NCI-H187 (cell line): Measurements from ENCODE around the gene CIITA.
"Not testable (repeated sequence)": the region's sequence is repeated elsewhere in the genome, so short reads cannot be mapped to it uniquely, and the experiment has no call there.

Experiments
- DNase-seq, 2 experiments: peaks; one replicate each; lab custom pipeline; 2025; lab: John Stamatoyannopoulos, UW

CIITA gene, protein sequence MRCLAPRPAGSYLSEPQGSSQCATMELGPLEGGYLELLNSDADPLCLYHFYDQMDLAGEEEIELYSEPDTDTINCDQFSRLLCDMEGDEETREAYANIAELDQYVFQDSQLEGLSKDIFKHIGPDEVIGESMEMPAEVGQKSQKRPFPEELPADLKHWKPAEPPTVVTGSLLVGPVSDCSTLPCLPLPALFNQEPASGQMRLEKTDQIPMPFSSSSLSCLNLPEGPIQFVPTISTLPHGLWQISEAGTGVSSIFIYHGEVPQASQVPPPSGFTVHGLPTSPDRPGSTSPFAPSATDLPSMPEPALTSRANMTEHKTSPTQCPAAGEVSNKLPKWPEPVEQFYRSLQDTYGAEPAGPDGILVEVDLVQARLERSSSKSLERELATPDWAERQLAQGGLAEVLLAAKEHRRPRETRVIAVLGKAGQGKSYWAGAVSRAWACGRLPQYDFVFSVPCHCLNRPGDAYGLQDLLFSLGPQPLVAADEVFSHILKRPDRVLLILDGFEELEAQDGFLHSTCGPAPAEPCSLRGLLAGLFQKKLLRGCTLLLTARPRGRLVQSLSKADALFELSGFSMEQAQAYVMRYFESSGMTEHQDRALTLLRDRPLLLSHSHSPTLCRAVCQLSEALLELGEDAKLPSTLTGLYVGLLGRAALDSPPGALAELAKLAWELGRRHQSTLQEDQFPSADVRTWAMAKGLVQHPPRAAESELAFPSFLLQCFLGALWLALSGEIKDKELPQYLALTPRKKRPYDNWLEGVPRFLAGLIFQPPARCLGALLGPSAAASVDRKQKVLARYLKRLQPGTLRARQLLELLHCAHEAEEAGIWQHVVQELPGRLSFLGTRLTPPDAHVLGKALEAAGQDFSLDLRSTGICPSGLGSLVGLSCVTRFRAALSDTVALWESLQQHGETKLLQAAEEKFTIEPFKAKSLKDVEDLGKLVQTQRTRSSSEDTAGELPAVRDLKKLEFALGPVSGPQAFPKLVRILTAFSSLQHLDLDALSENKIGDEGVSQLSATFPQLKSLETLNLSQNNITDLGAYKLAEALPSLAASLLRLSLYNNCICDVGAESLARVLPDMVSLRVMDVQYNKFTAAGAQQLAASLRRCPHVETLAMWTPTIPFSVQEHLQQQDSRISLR

DNA sequence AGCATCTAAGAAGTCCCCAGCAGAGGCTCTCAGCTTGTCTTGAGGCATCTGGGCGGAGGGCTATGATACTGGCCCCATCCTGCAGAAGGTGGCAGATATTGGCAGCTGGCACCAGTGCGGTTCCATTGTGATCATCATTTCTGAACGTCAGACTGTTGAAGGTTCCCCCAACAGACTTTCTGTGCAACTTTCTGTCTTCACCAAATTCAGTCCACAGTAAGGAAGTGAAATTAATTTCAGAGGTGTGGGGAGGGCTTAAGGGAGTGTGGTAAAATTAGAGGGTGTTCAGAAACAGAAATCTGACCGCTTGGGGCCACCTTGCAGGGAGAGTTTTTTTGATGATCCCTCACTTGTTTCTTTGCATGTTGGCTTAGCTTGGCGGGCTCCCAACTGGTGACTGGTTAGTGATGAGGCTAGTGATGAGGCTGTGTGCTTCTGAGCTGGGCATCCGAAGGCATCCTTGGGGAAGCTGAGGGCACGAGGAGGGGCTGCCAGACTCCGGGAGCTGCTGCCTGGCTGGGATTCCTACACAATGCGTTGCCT is at the start of gene CIITA:
Gene CIITA (plus strand): TSS at position 404 of the 543 bp plus-strand sequence. CDS start 129 bp downstream, at position 533.
- no peak for DNase-seq

DNA sequence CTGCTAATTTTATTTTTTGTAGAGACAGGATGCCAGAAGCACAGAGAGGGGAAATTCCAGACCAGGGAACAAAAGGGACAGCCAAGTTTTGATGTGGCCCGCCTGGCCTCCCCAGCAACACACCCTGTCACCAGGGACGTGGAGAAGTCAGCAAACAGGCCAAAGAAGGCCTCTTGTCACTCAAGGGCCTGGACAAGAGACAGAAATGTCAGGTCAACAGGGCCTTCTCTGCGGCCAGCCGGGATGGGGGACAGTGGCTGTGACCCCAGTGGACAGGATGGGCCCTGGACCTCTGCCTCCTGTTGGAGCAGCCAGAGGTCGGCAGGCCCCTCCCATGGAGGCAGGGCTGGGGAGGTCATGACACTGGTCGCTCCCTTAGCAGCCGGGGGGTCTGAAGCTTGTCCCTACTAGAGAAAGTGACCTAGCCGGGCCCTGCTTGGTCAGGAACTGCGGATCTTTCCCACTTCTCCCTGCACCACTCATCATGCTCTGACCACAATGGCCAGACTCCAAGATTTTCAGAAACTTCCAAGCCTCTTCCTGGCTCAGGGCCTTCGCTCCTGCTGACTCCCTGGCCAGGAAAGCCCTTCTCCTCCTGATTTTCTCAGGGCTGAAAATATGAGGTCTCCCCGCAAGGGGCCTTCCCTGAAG is 49.2 kb upstream of the CIITA start:
- DNase-seq, result no peak

DNA sequence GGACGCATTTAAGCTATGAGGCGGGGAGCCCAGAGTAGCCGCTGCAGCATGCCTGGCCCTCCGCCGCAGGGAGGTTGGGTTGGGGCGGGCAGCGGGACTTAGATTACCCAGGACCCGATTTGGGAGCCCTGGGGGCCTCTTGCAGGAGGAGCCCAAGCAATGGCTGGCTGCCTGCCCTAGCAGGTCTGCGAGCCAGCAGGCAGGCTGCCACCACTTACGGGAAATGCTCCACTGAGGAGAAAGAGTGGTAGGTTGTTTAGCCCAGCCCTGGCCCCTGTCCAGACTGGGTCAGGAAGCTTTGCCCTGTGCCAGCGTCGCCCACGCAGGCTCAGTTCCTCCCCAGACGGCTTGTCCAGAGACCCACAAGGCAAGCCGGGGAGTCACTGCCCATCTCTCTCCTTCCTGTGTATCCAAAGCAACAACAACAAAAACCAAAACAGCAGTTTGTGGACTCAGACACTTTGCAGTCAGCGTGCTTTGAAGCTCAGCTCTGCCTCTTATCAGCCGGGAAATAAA is 48.1 kb upstream of the CIITA start:
- DNase-seq, result no peak

DNA sequence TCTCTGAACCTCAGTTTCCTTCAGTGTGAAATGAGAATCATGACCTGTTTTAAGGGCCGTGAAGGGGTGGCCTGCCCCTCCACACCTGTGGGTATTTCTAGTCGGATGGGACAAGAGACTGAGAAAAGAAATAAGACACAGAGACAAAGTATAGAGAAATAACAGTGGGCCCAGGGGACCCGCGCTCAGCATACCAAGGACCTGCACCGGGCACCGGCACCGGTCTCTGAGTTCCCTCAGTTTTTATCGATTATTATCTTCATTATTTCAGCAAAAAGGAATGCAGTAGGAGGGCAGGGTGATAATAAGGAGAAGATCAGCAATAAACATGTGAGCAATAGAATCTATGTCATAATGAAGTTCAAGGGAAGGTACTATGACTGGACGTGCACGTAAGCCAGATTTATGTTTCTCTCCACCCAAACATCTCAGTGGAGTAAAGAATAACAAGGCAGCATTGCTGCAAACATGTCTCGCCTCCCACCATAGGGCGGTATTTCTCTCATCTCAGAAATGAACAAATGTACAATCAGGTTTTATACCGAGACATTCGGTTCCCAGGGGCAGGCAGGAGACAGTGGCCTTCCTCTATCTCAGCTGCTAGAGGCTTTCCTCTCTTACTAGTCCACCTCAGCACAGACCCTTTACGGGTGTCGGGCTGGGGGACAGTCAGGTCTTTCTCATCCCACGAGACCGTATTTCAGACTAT is 47.5 kb upstream of the CIITA start:
- DNase-seq, result not testable (repeated sequence)

DNA sequence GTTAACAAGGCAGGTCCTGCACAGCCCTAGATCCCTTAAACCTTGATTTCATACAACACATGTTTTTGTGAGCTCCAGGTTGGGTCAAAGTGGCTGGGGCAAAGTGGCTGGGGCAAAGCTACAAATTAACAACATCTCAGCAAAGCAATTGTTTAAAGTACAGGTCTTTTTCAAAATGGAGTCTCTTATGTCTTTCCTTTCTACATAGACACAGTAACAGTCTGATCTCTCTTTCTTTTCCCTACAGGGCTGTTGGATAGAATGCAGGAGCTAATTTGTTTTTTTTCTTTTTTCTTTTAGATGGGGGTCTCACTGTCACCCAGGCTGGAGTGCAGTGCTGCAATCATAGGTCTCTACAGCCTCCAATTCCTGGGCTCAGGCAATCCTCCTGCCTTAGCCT is 46.8 kb upstream of the CIITA start:
- not testable (repeated sequence) for DNase-seq

DNA sequence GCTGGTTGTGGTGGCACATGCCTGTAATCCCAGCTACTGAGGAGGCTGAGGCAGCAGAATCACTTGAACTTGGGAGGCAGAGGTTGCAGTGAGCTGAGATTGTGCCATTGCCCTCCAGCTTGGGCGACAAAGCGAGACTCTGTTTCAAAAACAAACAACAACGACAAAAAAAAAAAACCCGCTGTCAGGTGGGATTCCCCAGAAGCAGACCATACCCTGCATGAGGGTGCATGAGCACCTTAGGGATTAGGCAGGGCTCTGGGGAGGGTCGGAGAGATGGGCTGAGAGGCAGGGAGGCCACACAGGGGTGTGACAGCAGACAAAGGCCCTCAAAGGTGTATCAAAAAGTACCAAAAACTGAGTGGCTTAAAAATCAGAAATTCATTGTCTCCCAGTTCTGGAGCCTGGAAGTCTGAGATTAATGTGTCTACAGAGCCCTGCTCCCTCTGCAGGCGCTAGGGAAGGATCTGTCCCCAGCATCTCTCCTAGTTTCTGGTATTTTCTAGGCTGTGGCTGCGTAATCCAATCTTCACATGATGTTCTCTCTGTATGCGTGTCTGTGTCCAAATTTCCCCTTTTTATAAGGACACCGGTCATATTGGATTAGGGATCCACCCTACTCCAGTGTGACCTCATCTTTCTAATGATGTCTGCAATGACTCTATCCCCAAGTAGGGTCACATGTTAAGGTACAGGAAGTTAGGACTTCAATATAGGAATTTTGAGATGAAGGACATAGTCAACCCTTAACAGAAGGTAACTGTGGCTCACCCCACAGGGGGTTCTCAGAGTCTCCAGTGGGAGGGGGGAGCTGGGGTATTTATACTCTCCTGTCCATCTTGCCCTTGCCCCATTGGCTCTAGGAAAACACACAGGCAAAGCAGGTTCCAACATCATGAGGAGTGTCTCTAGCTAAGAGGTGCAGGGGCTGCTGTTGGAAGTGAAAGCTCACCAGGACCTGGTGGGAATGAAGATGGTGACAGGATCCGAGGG is 44.8 kb upstream of the CIITA start:
- DNase-seq, result no peak

DNA sequence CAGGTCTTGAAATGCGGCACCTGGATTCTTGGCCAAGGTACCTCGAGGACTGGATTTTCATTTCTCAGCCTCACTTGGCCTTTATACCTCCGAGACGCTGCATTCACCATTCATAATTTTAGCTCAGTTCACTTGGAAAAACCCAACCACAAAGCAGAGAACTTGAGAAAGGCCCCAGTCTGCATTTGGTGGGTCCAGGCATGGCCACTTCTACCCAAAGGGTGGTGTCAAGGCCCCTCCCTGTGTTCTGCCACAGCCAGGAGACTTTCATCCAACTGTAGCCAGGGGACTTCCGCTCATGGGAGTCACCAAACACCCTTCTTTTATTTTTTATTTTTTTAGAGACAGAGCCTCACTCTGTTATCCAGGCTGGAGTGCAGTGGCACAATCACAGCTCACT is 43.7 kb upstream of the CIITA start:
- DNase-seq, result no peak

DNA sequence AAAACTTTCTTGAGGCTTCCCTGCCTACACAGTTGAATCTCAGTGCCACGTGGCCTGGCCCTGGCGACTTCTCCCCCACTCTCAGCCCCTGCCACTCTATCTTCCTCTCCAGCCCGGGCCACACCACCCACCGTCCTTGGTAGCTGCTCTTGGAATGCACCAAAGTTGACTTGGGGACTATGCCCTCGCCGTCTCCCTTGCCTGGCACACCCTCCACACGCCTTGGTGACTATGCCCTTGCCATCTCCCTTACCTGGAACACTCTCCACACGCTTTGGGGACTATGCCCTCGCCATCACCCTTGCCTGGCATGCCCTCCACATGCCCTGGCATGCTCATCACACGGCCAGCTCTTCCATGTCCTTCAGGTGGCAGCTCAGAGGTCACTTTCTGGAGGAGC is 42.9 kb upstream of the CIITA start:
- no peak for DNase-seq

DNA sequence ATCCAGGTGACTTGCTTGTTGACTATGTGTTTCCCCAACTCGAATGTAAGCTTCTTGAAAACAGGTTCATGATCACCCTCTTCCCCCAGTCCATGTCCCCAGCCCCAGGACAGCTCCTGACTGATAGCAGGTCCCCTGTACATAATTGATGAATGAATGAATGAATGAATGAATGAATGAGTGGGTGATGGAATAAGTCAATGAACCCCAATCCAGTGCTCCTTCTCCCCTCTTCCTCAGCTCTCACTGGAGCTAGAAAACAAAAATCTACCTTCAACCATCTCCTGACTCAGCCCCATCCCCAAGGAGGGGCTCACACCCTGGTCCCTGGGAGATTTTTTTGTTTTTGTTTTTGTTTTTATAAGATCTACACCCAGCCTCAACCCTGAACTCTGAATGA is 42.2 kb upstream of the CIITA start:
- DNase-seq, result no peak

DNA sequence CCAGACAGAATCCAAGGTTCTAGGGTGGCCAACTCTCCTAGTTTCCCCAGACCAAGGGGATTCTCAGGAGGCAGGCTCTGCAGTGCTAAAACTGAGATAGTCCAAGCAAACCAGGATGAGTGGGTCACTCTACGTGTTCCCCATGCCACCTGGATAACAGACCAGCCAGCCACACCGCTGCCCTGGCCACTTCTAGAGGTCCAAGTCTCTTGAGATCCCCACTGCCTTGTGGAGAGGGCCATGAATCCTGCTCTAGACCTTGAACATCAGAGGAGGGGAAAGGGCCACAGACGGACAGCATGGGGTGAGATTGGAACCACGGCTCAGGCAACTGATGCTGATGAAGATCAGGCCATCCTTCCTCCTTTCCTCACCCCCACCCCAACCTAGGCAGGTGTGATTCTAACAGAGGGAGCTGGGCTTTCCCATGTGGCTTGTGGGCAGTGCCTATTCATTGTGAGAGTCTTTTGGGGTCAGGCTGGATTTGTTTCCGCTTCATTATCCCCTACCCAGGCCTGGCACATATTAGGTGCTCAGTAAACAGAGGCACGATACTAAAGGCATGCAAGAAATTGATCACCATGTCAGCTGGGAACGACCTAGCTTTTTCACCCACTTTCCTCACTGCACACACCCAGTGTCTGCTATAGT is 41.6 kb upstream of the CIITA start:
- no peak for DNase-seq

DNA sequence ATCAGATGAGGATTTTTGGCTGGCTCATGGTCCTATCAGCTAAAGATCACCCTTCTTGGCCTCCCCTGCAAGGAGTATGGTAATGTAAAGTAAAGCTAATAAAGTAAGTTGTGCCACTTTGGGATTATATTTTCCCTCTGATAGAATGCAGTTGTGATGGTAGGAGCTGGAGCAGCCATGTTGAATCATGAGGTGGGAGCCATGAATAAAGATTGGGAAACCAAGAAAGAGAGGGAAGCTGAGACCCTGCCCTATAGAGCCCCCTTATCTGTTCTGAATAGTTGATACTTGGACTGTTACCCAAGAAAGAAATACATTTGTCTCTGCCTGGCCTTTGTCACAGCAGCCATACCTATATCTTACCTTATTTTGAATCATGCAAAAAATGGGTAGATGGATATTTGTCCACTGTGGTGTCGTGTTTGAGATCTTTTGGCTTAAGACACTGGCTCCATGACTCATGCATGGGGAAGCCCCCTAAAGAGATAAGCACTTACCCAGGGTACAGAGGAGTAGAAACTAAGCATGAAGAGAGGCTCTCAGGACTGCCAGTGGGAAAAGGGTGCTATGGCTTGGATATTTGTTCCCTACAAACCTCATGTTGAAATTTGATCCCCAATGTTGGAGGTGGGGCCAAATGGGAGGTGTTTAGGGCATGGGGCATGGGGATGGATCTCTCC is 40.7 kb upstream of the CIITA start:
- DNase-seq, result no peak

DNA sequence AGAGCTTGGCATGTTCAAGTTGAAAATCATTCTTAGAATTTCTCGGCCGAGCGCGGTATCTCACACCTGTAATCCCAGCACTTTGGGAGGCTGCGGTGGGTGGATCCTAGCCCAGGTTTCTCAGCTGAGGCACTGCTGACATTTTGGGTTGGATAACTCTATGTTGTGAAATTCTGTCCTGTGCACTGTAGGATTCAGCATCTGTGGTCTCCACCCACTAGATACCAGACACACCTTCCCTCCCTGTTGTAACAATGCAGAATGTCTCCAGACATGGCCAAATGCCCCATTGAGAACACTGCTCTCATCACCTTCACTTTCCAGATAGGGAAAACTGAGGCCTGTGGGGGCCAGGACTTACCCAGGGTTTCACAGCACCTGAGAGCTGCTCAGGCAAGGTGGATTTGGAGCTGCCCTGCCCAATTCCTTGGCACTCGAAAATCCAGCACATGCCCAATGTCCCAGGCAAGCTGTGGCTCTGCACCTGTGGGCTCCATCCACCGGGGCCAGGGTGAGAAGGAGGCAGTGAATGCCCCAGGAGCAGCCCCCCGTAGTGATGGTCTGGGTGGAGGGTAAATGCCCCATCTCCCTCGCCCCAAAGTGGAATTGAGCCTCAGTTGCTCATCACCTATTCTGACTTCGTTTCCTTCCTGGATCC is 38.3 kb upstream of the CIITA start:
- no peak for DNase-seq

DNA sequence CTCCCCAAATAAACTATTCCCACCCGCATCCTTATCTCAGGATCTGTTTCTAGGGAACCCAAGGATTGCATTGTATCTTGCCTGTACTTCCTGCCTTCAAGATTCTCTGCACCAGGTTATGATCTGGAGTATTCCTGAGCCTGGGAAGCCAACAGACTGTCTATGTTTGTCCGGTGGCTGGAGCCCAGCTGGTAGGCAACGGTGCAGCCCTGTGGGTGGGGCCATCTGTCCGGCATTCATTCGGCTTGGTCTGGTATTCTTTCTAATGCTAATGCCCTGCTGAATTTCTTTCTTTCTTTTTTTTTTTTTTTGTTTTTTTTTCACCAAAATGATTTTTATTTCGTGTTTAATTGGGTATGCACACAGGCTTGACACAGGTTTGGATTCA is 37.7 kb upstream of the CIITA start:
- DNase-seq, result no peak

DNA sequence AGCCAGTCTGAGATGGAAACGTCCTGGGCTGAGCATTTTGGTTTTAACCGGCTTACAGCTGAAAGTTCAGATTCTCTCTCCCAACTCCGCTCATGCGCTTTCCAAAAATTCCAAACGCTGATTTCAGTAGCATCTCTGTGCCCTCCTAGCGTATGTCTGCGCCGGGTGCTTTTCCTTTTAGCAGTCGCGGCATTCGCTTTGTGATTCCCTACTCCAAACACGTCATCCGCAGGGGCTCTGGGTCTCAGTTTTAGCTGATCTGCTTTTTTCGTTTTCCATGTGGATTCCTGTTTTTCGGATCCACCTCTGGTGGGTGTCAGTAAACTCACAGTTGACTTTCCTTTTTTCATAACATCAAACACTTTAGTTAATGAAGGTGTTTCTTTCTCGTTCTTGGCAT is 36.3 kb upstream of the CIITA start:
- no peak for DNase-seq

DNA sequence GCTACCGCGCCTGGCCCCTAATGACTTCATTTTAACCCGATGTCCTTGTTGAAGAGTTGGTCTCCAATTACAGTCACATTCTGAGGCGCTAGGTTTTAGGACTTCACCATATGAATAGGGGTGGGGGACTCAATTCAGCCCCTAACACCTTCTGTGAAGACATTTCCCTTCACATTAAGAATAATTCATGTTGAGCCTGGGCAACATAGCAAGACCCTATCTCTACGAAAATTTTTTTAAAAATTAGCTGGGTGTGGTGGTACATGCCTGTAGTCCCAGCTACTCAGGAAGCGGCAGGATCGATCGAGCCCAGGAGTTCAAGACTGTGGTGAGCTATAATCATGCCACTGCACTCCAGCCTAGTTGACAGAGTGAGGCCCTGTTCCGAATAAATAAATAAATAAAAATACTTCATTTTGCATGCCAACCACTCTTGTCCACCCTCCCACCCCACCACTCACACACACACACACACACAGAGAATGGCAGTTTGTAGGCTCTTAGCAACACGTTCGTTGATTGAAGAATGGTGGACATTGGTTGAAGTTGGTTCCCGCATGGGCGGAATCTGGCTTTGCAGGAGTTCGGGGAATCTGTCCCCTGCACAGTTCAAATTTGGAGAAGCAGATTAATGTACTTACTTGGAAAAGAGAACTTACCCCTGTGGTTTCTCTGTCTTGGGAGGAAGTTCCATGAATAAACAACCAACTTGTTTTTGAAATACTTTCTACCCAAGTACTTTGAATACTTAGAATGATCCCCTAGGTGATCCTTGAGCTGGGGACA is 30.6 kb upstream of the CIITA start:
- no peak for DNase-seq

DNA sequence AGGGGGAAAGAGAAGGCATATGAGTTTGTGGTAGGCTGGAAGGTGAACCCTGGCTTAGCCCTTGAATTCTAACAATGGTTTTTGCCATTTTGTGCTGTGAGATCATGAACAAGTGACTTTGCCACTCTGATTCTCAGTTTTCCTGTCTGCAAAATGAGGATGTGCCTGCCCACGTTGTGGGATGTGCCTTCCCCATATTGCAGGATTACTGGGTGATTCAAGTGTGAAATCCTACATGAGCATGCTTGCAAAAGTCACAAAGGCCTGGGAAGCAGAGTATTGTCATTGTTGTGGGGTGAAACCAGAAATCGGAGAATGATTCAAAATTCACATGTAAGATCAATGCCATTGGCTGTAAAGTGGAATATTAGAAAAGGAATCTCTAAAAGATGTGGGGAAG is 29.8 kb upstream of the CIITA start:
- DNase-seq, result no peak
